HG03460 (cell line): Measurements from ENCODE around the gene GPC1.
A peak's percentile ranks its signal among the peaks of the same experiment; 100 is the strongest.

Experiments used
- ATAC-seq: cut with Tn5 transposase; IDR thresholded peaks from one replicate; pipeline ENCODE4 v1.9.1; 2021; ENCODE audit not compliant: unreplicated experiment

The GPC1 gene

GRCh38 chr2:240511351-240512108, 76.1 kb downstream of the GPC1 start:
- no peak for ATAC-seq

GRCh38 chr2:240512109-240512485, 76.6 kb downstream of the GPC1 start:
- ATAC-seq: no peak

- no peak for ATAC-seq
Measured at GRCh38 chr2:240512666-240513535, 77.4 kb downstream of the GPC1 start.

GRCh38 chr2:240513549-240514287, 78.3 kb downstream of the GPC1 start:
- peak; percentile 86 for ATAC-seq

- ATAC-seq: peak; percentile 12
Measured at GRCh38 chr2:240514631-240515030, 79.2 kb downstream of the GPC1 start.

- no peak for ATAC-seq
Measured at GRCh38 chr2:240517342-240517741, 81.9 kb downstream of the GPC1 start.
